A673 (cell line): Measurements from ENCODE around the gene ST7. TPM values are rescaled to one million over a fixed set of nuclear protein-coding genes. Genes with fewer than 3 reads are reported as not detected.
A peak's percentile ranks its signal among the peaks of the same experiment; 100 is the strongest.

ENCODE experiments used
- BruUV-seq: library from RNA; stranded (reverse); fragments of 400-500 nt; replicated peaks from 2 replicates; lab custom pipeline; 2021; lab: Mats Ljungman, UMichigan
- CTCF ChIA-PET: fragments of 300-600 bp; sonication (Branson Sonifier 250); formaldehyde crosslinking; loops from one replicate; lab custom pipeline; 2022; ENCODE audit warnings: antibody characterized with exemption; lab: Charles Lee
- POLR2A ChIA-PET: fragments of 300-600 bp; sonication (Branson Sonifier 250); formaldehyde crosslinking; loops from one replicate; lab custom pipeline; 2022; ENCODE audit warnings: antibody characterized with exemption; ENCODE audit not compliant: low non-redundant PET; lab: Charles Lee
- DNase-seq: peaks from one replicate; pipeline ENCODE4 v3.0.0-alpha.2; 2015; ENCODE audit warnings: low spot score
- H3K27ac ChIP-seq: fragments of 200-600 bp; sonication (generic); 2 replicates; pipeline ENCODE4 v1.5.1; 2016; ENCODE audit warnings: mixed run types, low read depth, mild to moderate bottlenecking, mixed read lengths, antibody characterized with exemption, low read length; ENCODE audit not compliant: poor library complexity, severe bottlenecking
- H3K27me3 ChIP-seq: fragments of 200-600 bp; sonication (generic); replicated peaks from 2 replicates; pipeline ENCODE4 v1.6.1; 2017; ENCODE audit warnings: mixed run types, low read depth, mild to moderate bottlenecking, mixed read lengths, antibody characterized with exemption, low read length; ENCODE audit not compliant: insufficient read depth, poor library complexity
- H3K36me3 ChIP-seq: fragments of 200-600 bp; sonication (generic); 2 replicates; pipeline ENCODE4 v1.6.1; 2016; ENCODE audit warnings: mixed run types, mild to moderate bottlenecking, mixed read lengths, antibody characterized with exemption, low read length; ENCODE audit not compliant: insufficient read depth, poor library complexity, severe bottlenecking
- H3K4me1 ChIP-seq: fragments of 200-600 bp; sonication (generic); 2 replicates; pipeline ENCODE4 v1.6.1; 2017; ENCODE audit warnings: mixed run types, mild to moderate bottlenecking, mixed read lengths, antibody characterized with exemption, low read length; ENCODE audit not compliant: insufficient read depth, poor library complexity, severe bottlenecking
- H3K4me3 ChIP-seq: fragments of 200-600 bp; sonication (generic); 2 replicates; pipeline ENCODE4 v1.5.1; 2016; ENCODE audit warnings: low read depth, mixed run types, mild to moderate bottlenecking, mixed read lengths, low read length; ENCODE audit not compliant: poor library complexity, severe bottlenecking
- H3K9me3 ChIP-seq: fragments of 200-600 bp; sonication (generic); 2 replicates; pipeline ENCODE4 v1.6.1; 2016; ENCODE audit warnings: mixed run types, low read depth, mild to moderate bottlenecking, mixed read lengths, antibody characterized with exemption, low read length; ENCODE audit not compliant: poor library complexity, severe bottlenecking
- EZH2 ChIP-seq: fragments of 200-600 bp; sonication (generic); IDR thresholded peaks from 2 replicates; pipeline ENCODE4 v1.6.1; 2017; ENCODE audit warnings: borderline replicate concordance, low read depth, mild to moderate bottlenecking, mixed read lengths, antibody characterized with exemption, low read length; ENCODE audit not compliant: poor library complexity, severe bottlenecking
- intact Hi-C: fragments of 100-400 bp; cut with micrococcal nuclease; formaldehyde crosslinking; loops from one replicate; pipeline ENCODE4 v1.10.0; 2022; ENCODE audit not compliant: unreplicated experiment
- total RNA-seq: library from RNA; stranded (reverse); gene quantifications from 2 replicates; pipeline ENCODE4 v1.2.3, GENCODE V29; 2021
- TF ChIP-seq, protein P1 (sequence below): fragments of 300-800, 200-600 bp; sonication (generic); conservative IDR thresholded peaks from 2 replicates; pipeline ENCODE4 v1.5.1; 2017; ENCODE audit warnings: low read depth, mild to moderate bottlenecking, antibody characterized with exemption, low read length, moderate library complexity, mixed read lengths

Gene ST7
- total RNA-seq, 1 experiment from 2014 or later = 24.3 TPM

- POLR2A ChIA-PET = no interaction called here
- intact Hi-C loops = no loop called here
- Histone ChIP-seq H3K27ac (no peak overlapping the region), H3K9me3 (no peaks in the 10 kb centered on the region), H3K4me3 (no peak overlapping the region), H3K4me1 (peaks cover 21% of the 10 kb centered on the region), H3K36me3 (no peaks in the 10 kb centered on the region), H3K27me3 (no peaks in the 10 kb centered on the region)
- no TSS peak for BruUV-seq
- DNase-seq = peak; percentile 38
- CTCF ChIA-PET = no interaction called here
- TF ChIP-seq, protein P1, sequence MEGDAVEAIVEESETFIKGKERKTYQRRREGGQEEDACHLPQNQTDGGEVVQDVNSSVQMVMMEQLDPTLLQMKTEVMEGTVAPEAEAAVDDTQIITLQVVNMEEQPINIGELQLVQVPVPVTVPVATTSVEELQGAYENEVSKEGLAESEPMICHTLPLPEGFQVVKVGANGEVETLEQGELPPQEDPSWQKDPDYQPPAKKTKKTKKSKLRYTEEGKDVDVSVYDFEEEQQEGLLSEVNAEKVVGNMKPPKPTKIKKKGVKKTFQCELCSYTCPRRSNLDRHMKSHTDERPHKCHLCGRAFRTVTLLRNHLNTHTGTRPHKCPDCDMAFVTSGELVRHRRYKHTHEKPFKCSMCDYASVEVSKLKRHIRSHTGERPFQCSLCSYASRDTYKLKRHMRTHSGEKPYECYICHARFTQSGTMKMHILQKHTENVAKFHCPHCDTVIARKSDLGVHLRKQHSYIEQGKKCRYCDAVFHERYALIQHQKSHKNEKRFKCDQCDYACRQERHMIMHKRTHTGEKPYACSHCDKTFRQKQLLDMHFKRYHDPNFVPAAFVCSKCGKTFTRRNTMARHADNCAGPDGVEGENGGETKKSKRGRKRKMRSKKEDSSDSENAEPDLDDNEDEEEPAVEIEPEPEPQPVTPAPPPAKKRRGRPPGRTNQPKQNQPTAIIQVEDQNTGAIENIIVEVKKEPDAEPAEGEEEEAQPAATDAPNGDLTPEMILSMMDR = no peak
- TF ChIP-seq EZH2 = no peak
Observed at GRCh38 chr7:117195361-117196029, 242.2 kb downstream of the ST7 start.

- POLR2A ChIA-PET = no interaction called here
- TF ChIP-seq EZH2 = no peak
- TF ChIP-seq, protein P1 = no peak
- Histone ChIP-seq H3K27ac (no peak overlapping the region), H3K4me1 (peaks cover 31% of the 10 kb centered on the region), H3K9me3 (no peaks in the 10 kb centered on the region), H3K4me3 (no peak overlapping the region), H3K36me3 (no peaks in the 10 kb centered on the region), H3K27me3 (no peaks in the 10 kb centered on the region)
- no peak for DNase-seq
- no TSS peak for BruUV-seq
- CTCF ChIA-PET = interaction anchor here (0.8 kb wide), 1 partner anchor 16 kb away, joined by 8 read pairs; no protein-coding TSS in a partner anchor
- intact Hi-C loops = no loop called here
Observed at GRCh38 chr7:117200132-117200531, 246.8 kb downstream of the ST7 start.

GRCh38 chr7:117200786-117201458 is 247.6 kb downstream of the ST7 start:
- no TSS peak for BruUV-seq
- H3K4me3 ChIP-seq = no peak overlapping the region
- no peaks in the 10 kb centered on the region for H3K36me3 ChIP-seq
- CTCF ChIA-PET = interaction anchor here (0.8 kb wide), 1 partner anchor 16 kb away, joined by 8 read pairs; no protein-coding TSS in a partner anchor
- peak; percentile 64 for DNase-seq
- H3K27me3 ChIP-seq = no peaks in the 10 kb centered on the region
- TF ChIP-seq, protein P1 = no peak
- TF ChIP-seq EZH2 = no peak
- peaks cover 25% of the 10 kb centered on the region for H3K4me1 ChIP-seq
- no peaks in the 10 kb centered on the region for H3K9me3 ChIP-seq
- POLR2A ChIA-PET = no interaction called here
- intact Hi-C loops = no loop called here
- no peak overlapping the region for H3K27ac ChIP-seq
